Ureter (tissue), 1 donor: ENCODE results near the gene CSTB. TPM values are rescaled to one million over a fixed set of nuclear protein-coding genes. Genes with fewer than 3 reads are reported as not detected.
A peak's percentile ranks its signal among the peaks of the same experiment; 100 is the strongest.

Source experiments
- DNase-seq: peaks from one replicate; pipeline ENCODE4 v3.0.0-alpha.2; 2020; ENCODE audit warnings: low spot score
- total RNA-seq: library from RNA; stranded (reverse); gene quantifications from one replicate; pipeline ENCODE4 v1.2.4, GENCODE V29; 2023
- donor health status: DM: yes; HTN: yes; CAD: no.

CSTB gene
- total RNA-seq, 1 donor from 2014 or later: 181 TPM

- DNase-seq: no peak
Measured at GRCh38 chr21:43790010-43790524, 14.0 kb upstream of the CSTB start.

GRCh38 chr21:43789276-43790009 lies 13.3 kb upstream of the CSTB start, which contains the start of gene RRP1:
RRP1 (plus strand) TSS chr21:43789577; CDS start chr21:43789630, 53 bp downstream.
- peak; percentile 91 for DNase-seq

- DNase-seq: no peak
Measured at GRCh38 chr21:43786807-43787440, 10.8 kb upstream of the CSTB start.

- DNase-seq: no peak
Measured at GRCh38 chr21:43786300-43786806, 10.2 kb upstream of the CSTB start.

GRCh38 chr21:43785134-43785533 lies 9.0 kb upstream of the CSTB start:
- DNase-seq: no peak

GRCh38 chr21:43783098-43783700 lies 7.1 kb upstream of the CSTB start:
- DNase-seq: no peak

- no peak for DNase-seq
Measured at GRCh38 chr21:43782431-43783097, 6.5 kb upstream of the CSTB start.

- DNase-seq: no peak
Measured at GRCh38 chr21:43781846-43782245, 5.7 kb upstream of the CSTB start.

- no peak for DNase-seq
Measured at GRCh38 chr21:43779660-43780059, 3.6 kb upstream of the CSTB start.

GRCh38 chr21:43778469-43779335 lies 2.6 kb upstream of the CSTB start:
- DNase-seq: peak; percentile 59

- DNase-seq: no peak
Measured at GRCh38 chr21:43777953-43778352, 1.8 kb upstream of the CSTB start.

GRCh38 chr21:43775190-43775589 lies 918 bp downstream of the CSTB start:
- no peak for DNase-seq

- no peak for DNase-seq
Measured at GRCh38 chr21:43774163-43774562, 1.9 kb downstream of the CSTB start.

- no peak for DNase-seq
Measured at GRCh38 chr21:43772425-43772821, 3.7 kb downstream of the CSTB start.

GRCh38 chr21:43771698-43772424 lies 4.2 kb downstream of the CSTB start:
- DNase-seq: no peak

- no peak for DNase-seq
Measured at GRCh38 chr21:43771199-43771675, 4.9 kb downstream of the CSTB start.

- no peak for DNase-seq
Measured at GRCh38 chr21:43770066-43770655, 5.9 kb downstream of the CSTB start.

GRCh38 chr21:43769325-43769958 lies 6.7 kb downstream of the CSTB start:
- DNase-seq: no peak

- no peak for DNase-seq
Measured at GRCh38 chr21:43768868-43769167, 7.3 kb downstream of the CSTB start.
